Mononuclear cell (primary cell): Measurements from ENCODE around the gene NTRK2. TPM values are rescaled to one million over a fixed set of nuclear protein-coding genes. Genes with fewer than 3 reads are reported as not detected.
"Not testable (repeated sequence)": the region's sequence is repeated elsewhere in the genome, so short reads cannot be mapped to it uniquely, and the experiment has no call there.

ENCODE experiments used
- H3K27me3 ChIP-seq: 2 replicates; pipeline ENCODE4 v1.6.0; 2011; ENCODE audit warnings: low read length, control low read depth; ENCODE audit not compliant: insufficient read depth
- H3K4me1 ChIP-seq: 2 replicates; pipeline ENCODE4 v1.5.1; 2011; ENCODE audit warnings: mild to moderate bottlenecking, low read length, control low read depth; ENCODE audit not compliant: insufficient read depth
- H3K4me3 ChIP-seq: 2 replicates; pipeline ENCODE4 v1.5.1; 2011; ENCODE audit warnings: mild to moderate bottlenecking, low read length, moderate library complexity
- H3K9me3 ChIP-seq: 2 replicates; pipeline ENCODE4 v1.5.1; 2011; ENCODE audit warnings: low read depth, mild to moderate bottlenecking, control low read depth, low read length
- total RNA-seq: library from RNA; depleted of rRNA; stranded (reverse); fragments of >200 nt; gene quantifications from one replicate; pipeline ENCODE4 v1.2.3, GENCODE V29; 2012

Gene NTRK2
- total RNA-seq, 1 donor, result 0.10 TPM

GRCh38 chr9:84898618-84899017 is 229.1 kb downstream of the NTRK2 start:
- not testable (repeated sequence) for H3K27me3 ChIP-seq, H3K4me3 ChIP-seq, H3K9me3 ChIP-seq, H3K4me1 ChIP-seq

- no peaks in the 10 kb centered on the region for H3K27me3 ChIP-seq
- no peak overlapping the region for H3K4me3 ChIP-seq
- H3K4me1 ChIP-seq, result no peaks in the 10 kb centered on the region
- H3K9me3 ChIP-seq, result no peaks in the 10 kb centered on the region
Measured at GRCh38 chr9:84899326-84899725, 229.8 kb downstream of the NTRK2 start.

GRCh38 chr9:84900421-84900820 is 230.9 kb downstream of the NTRK2 start:
- Histone ChIP-seq H3K4me1 (no peaks in the 10 kb centered on the region), H3K27me3 (no peaks in the 10 kb centered on the region)

GRCh38 chr9:84903963-84904362 is 234.4 kb downstream of the NTRK2 start:
- Histone ChIP-seq H3K9me3 (no peaks in the 10 kb centered on the region), H3K4me1 (no peaks in the 10 kb centered on the region), H3K4me3 (no peak overlapping the region), H3K27me3 (no peaks in the 10 kb centered on the region)

More at GRCh38 chr9:84900421-84900820, 230.9 kb downstream of the NTRK2 start:
- H3K4me3 ChIP-seq, result no peak overlapping the region
- no peaks in the 10 kb centered on the region for H3K9me3 ChIP-seq

- no peaks in the 10 kb centered on the region for H3K9me3 ChIP-seq
- H3K4me1 ChIP-seq, result no peaks in the 10 kb centered on the region
- no peaks in the 10 kb centered on the region for H3K27me3 ChIP-seq
- H3K4me3 ChIP-seq, result no peak overlapping the region
Measured at GRCh38 chr9:84916769-84917168, 247.2 kb downstream of the NTRK2 start.

- no peaks in the 10 kb centered on the region for H3K4me1 ChIP-seq
- no peaks in the 10 kb centered on the region for H3K9me3 ChIP-seq
- no peaks in the 10 kb centered on the region for H3K27me3 ChIP-seq
- no peak overlapping the region for H3K4me3 ChIP-seq
Measured at GRCh38 chr9:84917366-84918070, 248.0 kb downstream of the NTRK2 start.

GRCh38 chr9:84919440-84919839 is 249.9 kb downstream of the NTRK2 start:
- H3K4me3 ChIP-seq, result no peak overlapping the region
- no peaks in the 10 kb centered on the region for H3K27me3 ChIP-seq
- H3K4me1 ChIP-seq, result no peaks in the 10 kb centered on the region
- H3K9me3 ChIP-seq, result no peaks in the 10 kb centered on the region

- no peaks in the 10 kb centered on the region for H3K9me3 ChIP-seq
Measured at GRCh38 chr9:84921175-84921574, 251.6 kb downstream of the NTRK2 start.

GRCh38 chr9:84922051-84922450 is 252.5 kb downstream of the NTRK2 start:
- Histone ChIP-seq H3K9me3 (no peaks in the 10 kb centered on the region), H3K27me3 (no peaks in the 10 kb centered on the region), H3K4me1 (no peaks in the 10 kb centered on the region), H3K4me3 (no peak overlapping the region)

More at GRCh38 chr9:84921175-84921574, 251.6 kb downstream of the NTRK2 start:
- Histone ChIP-seq H3K27me3 (no peaks in the 10 kb centered on the region), H3K4me3 (no peak overlapping the region), H3K4me1 (no peaks in the 10 kb centered on the region)

GRCh38 chr9:84924266-84924665 is 254.7 kb downstream of the NTRK2 start:
- Histone ChIP-seq H3K27me3 (no peaks in the 10 kb centered on the region), H3K9me3 (no peaks in the 10 kb centered on the region), H3K4me1 (no peaks in the 10 kb centered on the region), H3K4me3 (no peak overlapping the region)

GRCh38 chr9:84925225-84925872 is 255.8 kb downstream of the NTRK2 start:
- Histone ChIP-seq H3K4me3 (no peak overlapping the region), H3K27me3 (no peaks in the 10 kb centered on the region), H3K9me3 (no peaks in the 10 kb centered on the region)

GRCh38 chr9:84926793-84927192 is 257.3 kb downstream of the NTRK2 start:
- Histone ChIP-seq H3K9me3 (no peaks in the 10 kb centered on the region), H3K27me3 (no peaks in the 10 kb centered on the region), H3K4me1 (no peaks in the 10 kb centered on the region), H3K4me3 (no peak overlapping the region)

More at GRCh38 chr9:84925225-84925872, 255.8 kb downstream of the NTRK2 start:
- H3K4me1 ChIP-seq, result no peaks in the 10 kb centered on the region

- H3K4me3 ChIP-seq, result no peak overlapping the region
- no peaks in the 10 kb centered on the region for H3K4me1 ChIP-seq
- no peaks in the 10 kb centered on the region for H3K27me3 ChIP-seq
- no peaks in the 10 kb centered on the region for H3K9me3 ChIP-seq
Measured at GRCh38 chr9:84928419-84928818, 258.9 kb downstream of the NTRK2 start.

- Histone ChIP-seq H3K4me1 (no peaks in the 10 kb centered on the region), H3K27me3 (no peaks in the 10 kb centered on the region), H3K9me3 (no peaks in the 10 kb centered on the region), H3K4me3 (no peak overlapping the region)
Measured at GRCh38 chr9:84929068-84929467, 259.5 kb downstream of the NTRK2 start.

GRCh38 chr9:84932915-84933527 is 263.5 kb downstream of the NTRK2 start:
- Histone ChIP-seq H3K9me3 (no peaks in the 10 kb centered on the region), H3K4me3 (no peak overlapping the region), H3K4me1 (no peaks in the 10 kb centered on the region), H3K27me3 (no peaks in the 10 kb centered on the region)
